Astrocyte (in vitro differentiated cells and primary cell): ENCODE results near the gene TMEM176B. TPM values are rescaled to one million over a fixed set of nuclear protein-coding genes. Genes with fewer than 3 reads are reported as not detected.

Experiments
- DNase-seq: peaks from one replicate; pipeline ENCODE4 v3.0.0-alpha.2; 2010; ENCODE audit warnings: low read depth
- FAIRE-seq: peaks from 2 replicates; lab custom pipeline; 2011; peaks lifted over from hg19 to GRCh38; lab: Jason Lieb, UNC
- H2AFZ ChIP-seq: 2 replicates; pipeline ENCODE4 v1.6.0; 2012; ENCODE audit warnings: low read depth, low read length, inconsistent platforms
- H3K27ac ChIP-seq: 2 replicates; pipeline ENCODE4 v1.5.1; 2011; ENCODE audit warnings: low read depth, low read length, inconsistent platforms
- H3K27me3 ChIP-seq: 2 replicates; pipeline ENCODE4 v1.6.0; 2011; ENCODE audit warnings: low read length, inconsistent platforms; ENCODE audit not compliant: insufficient read depth
- H3K36me3 ChIP-seq: 2 replicates; pipeline ENCODE4 v1.5.1; 2011; ENCODE audit warnings: low read length, inconsistent platforms; ENCODE audit not compliant: insufficient read depth
- H3K4me1 ChIP-seq: 2 replicates; pipeline ENCODE4 v1.5.1; 2011; ENCODE audit warnings: low read length, inconsistent platforms; ENCODE audit not compliant: insufficient read depth
- H3K4me2 ChIP-seq: 2 replicates; pipeline ENCODE4 v1.6.0; 2012; ENCODE audit warnings: low read length, inconsistent platforms
- H3K4me3 ChIP-seq: 2 replicates; pipeline ENCODE4 v1.5.1; 2011; ENCODE audit warnings: low read depth, mild to moderate bottlenecking, low read length, inconsistent platforms; ENCODE audit not compliant: insufficient read depth
- H3K79me2 ChIP-seq: 2 replicates; pipeline ENCODE4 v1.6.0; 2012; ENCODE audit warnings: mild to moderate bottlenecking, low read length, inconsistent platforms; ENCODE audit not compliant: insufficient read depth
- H3K9ac ChIP-seq: 2 replicates; pipeline ENCODE4 v1.6.0; 2012; ENCODE audit warnings: mild to moderate bottlenecking, low read length, inconsistent platforms
- H3K9me3 ChIP-seq: 2 replicates; pipeline ENCODE4 v1.5.1; 2012; ENCODE audit warnings: low read depth, mild to moderate bottlenecking, low read length, inconsistent platforms; ENCODE audit not compliant: insufficient read depth
- H4K20me1 ChIP-seq: 2 replicates; pipeline ENCODE4 v1.6.0; 2012; ENCODE audit warnings: low read length, inconsistent platforms; ENCODE audit not compliant: insufficient read depth
- H3K27ac Mint-ChIP-seq: one replicate; pipeline ENCODE4 v1.8.0; 2021; ENCODE audit warnings: mild to moderate bottlenecking, mixed read lengths; ENCODE audit not compliant: unreplicated experiment
- H3K27me3 Mint-ChIP-seq: one replicate; pipeline ENCODE4 v1.8.0; 2021; ENCODE audit warnings: low read depth, mixed read lengths; ENCODE audit not compliant: unreplicated experiment
- H3K36me3 Mint-ChIP-seq: one replicate; pipeline ENCODE4 v1.8.0; 2021; ENCODE audit warnings: low read depth, mixed read lengths; ENCODE audit not compliant: unreplicated experiment
- H3K4me1 Mint-ChIP-seq: one replicate; pipeline ENCODE4 v1.8.0; 2021; ENCODE audit warnings: low read depth, mixed read lengths; ENCODE audit not compliant: unreplicated experiment
- H3K4me3 Mint-ChIP-seq: one replicate; pipeline ENCODE4 v1.8.0; 2021; ENCODE audit warnings: mild to moderate bottlenecking, moderate library complexity, mixed read lengths; ENCODE audit not compliant: unreplicated experiment
- H3K9me3 Mint-ChIP-seq: one replicate; pipeline ENCODE4 v1.8.0; 2021; ENCODE audit warnings: mild to moderate bottlenecking, mixed read lengths; ENCODE audit not compliant: unreplicated experiment
- EZH2 ChIP-seq: IDR thresholded peaks from 2 replicates; pipeline ENCODE4 v1.6.1; 2012; ENCODE audit warnings: mild to moderate bottlenecking, low read length, inconsistent platforms; ENCODE audit not compliant: insufficient read depth
- total RNA-seq: library from RNA; stranded (reverse); gene quantifications from 2 replicates; pipeline ENCODE4 v1.2.1, GENCODE V29; 2021
- TF ChIP-seq, protein P1 (sequence below): IDR thresholded peaks from 2 replicates; pipeline ENCODE4 v1.5.1; 2011; ENCODE audit warnings: low read depth, mild to moderate bottlenecking, inconsistent platforms, low read length, moderate library complexity; ENCODE audit not compliant: insufficient read depth

TMEM176B gene
- total RNA-seq, 1 donor from 2014 or later, result 0.32 TPM

DNA sequence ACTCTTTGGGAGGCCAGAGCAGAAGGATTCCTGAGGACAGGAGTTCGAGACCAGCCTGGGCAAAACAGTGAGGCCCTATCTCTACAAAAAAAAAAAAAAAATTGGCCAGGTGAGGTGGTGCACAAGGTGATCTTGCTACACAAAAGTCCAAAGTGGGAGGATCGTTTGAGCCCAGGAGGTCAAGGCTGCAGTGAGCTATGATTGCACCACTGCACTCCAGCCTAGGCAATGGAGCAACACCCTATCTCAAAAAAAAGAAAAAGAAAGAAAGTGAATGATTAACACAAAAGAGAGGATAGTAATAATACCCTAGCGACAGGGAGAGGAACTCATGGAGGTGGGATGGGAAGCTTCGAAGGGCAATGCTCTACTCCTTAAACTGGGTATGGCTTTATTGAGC is 30.4 kb downstream of the TMEM176B start:
- Histone ChIP-seq H4K20me1 (no peaks in the 10 kb centered on the region), H3K4me1 (no peaks in the 10 kb centered on the region), H3K4me3 (no peak overlapping the region), H3K36me3 (no peaks in the 10 kb centered on the region), H3K9ac (no peak overlapping the region), H3K79me2 (no peaks in the 10 kb centered on the region), H3K9me3 (no peaks in the 10 kb centered on the region), H3K27me3 (no peaks in the 10 kb centered on the region), H3K4me2 (no peak overlapping the region), H2AFZ (no peak overlapping the region), H3K27ac (no peak overlapping the region)
- H3K9me3 Mint-ChIP-seq, result peaks cover 5% of the 10 kb centered on the region
- no peak overlapping the region for H3K4me3 Mint-ChIP-seq
- H3K27ac Mint-ChIP-seq, result no peak overlapping the region
- no peaks in the 10 kb centered on the region for H3K36me3 Mint-ChIP-seq
- DNase-seq (no peak), FAIRE-seq (no peak)
- peaks cover 2% of the 10 kb centered on the region for H3K27me3 Mint-ChIP-seq
- no peak for TF ChIP-seq EZH2
- TF ChIP-seq, protein P1, sequence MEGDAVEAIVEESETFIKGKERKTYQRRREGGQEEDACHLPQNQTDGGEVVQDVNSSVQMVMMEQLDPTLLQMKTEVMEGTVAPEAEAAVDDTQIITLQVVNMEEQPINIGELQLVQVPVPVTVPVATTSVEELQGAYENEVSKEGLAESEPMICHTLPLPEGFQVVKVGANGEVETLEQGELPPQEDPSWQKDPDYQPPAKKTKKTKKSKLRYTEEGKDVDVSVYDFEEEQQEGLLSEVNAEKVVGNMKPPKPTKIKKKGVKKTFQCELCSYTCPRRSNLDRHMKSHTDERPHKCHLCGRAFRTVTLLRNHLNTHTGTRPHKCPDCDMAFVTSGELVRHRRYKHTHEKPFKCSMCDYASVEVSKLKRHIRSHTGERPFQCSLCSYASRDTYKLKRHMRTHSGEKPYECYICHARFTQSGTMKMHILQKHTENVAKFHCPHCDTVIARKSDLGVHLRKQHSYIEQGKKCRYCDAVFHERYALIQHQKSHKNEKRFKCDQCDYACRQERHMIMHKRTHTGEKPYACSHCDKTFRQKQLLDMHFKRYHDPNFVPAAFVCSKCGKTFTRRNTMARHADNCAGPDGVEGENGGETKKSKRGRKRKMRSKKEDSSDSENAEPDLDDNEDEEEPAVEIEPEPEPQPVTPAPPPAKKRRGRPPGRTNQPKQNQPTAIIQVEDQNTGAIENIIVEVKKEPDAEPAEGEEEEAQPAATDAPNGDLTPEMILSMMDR, result no peak
- no peaks in the 10 kb centered on the region for H3K4me1 Mint-ChIP-seq

DNA sequence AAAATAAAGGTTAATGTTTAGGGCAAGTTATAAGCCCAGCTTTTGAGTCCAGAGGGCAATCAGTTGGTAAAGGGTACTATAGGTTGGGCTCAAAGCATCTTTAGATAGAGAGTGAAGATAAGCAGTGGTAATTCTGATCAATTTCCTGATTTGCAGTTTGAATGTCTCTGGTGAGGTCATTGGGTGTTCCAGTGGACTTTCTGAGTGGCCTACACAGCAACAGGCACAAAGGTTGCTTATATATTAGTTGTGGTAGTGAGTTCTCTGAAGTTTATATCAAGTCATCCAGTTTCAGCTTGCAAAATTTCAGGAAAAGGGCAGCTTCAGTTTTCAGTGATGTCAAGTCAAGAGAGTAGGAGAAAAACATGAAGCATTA is 33.8 kb downstream of the TMEM176B start:
- Mint-ChIP-seq H3K4me3 (no peak overlapping the region), H3K9me3 (peaks cover 3% of the 10 kb centered on the region), H3K27ac (no peak overlapping the region), H3K4me1 (no peaks in the 10 kb centered on the region), H3K36me3 (no peaks in the 10 kb centered on the region), H3K27me3 (no peaks in the 10 kb centered on the region)
- H3K36me3 ChIP-seq, result no peaks in the 10 kb centered on the region
- no peaks in the 10 kb centered on the region for H4K20me1 ChIP-seq
- DNase-seq (no peak), FAIRE-seq (no peak)
- no peak overlapping the region for H3K4me3 ChIP-seq
- H3K27ac ChIP-seq, result no peak overlapping the region
- no peaks in the 10 kb centered on the region for H3K9me3 ChIP-seq
- H3K4me2 ChIP-seq, result no peak overlapping the region
- no peak overlapping the region for H2AFZ ChIP-seq
- H3K9ac ChIP-seq, result no peak overlapping the region
- no peak for TF ChIP-seq EZH2
- TF ChIP-seq, protein P1, result no peak
- no peaks in the 10 kb centered on the region for H3K79me2 ChIP-seq
- H3K27me3 ChIP-seq, result no peaks in the 10 kb centered on the region
- no peaks in the 10 kb centered on the region for H3K4me1 ChIP-seq

DNA sequence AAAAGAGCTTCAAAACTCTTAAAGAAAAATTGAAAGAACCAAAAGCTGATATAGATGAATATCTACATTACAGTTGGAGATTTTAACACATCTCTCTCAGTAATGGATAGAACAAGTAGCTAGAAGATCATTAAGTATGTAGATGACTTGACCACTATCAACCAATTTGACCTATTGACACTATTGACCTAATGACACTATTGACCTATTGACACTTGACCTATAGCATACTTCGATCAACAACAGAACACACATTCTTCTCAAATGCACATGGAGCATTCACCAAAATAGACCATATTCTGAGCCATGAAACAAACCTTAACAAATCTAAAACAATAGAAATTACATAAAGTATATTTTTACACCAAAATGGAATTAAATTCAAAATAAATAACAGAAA is 40.7 kb downstream of the TMEM176B start:
- no peaks in the 10 kb centered on the region for H3K4me1 ChIP-seq
- H3K36me3 ChIP-seq, result no peaks in the 10 kb centered on the region
- no peak overlapping the region for H3K27ac ChIP-seq
- FAIRE-seq, result no peak
- Mint-ChIP-seq H3K27me3 (no peaks in the 10 kb centered on the region), H3K4me1 (peaks cover 5% of the 10 kb centered on the region), H3K27ac (no peak overlapping the region), H3K36me3 (no peaks in the 10 kb centered on the region), H3K4me3 (no peak overlapping the region), H3K9me3 (peaks cover 5% of the 10 kb centered on the region)
- H2AFZ ChIP-seq, result no peak overlapping the region
- H3K9me3 ChIP-seq, result no peaks in the 10 kb centered on the region
- H3K4me2 ChIP-seq, result no peak overlapping the region
- H4K20me1 ChIP-seq, result no peaks in the 10 kb centered on the region
- TF ChIP-seq EZH2, result no peak
- TF ChIP-seq, protein P1, result no peak
- no peaks in the 10 kb centered on the region for H3K27me3 ChIP-seq
- no peak overlapping the region for H3K4me3 ChIP-seq
- H3K9ac ChIP-seq, result no peak overlapping the region
- no peaks in the 10 kb centered on the region for H3K79me2 ChIP-seq
- no peak for DNase-seq
